AML-193 (cell line): ENCODE data around the gene TBCC.
"Not testable (repeated sequence)": the region's sequence is repeated elsewhere in the genome, so short reads cannot be mapped to it uniquely, and the experiment has no call there.

Source experiments
- DNase-seq, 2 experiments: peaks; one replicate each; lab custom pipeline; 2025; lab: John Stamatoyannopoulos, UW

The TBCC gene

DNA sequence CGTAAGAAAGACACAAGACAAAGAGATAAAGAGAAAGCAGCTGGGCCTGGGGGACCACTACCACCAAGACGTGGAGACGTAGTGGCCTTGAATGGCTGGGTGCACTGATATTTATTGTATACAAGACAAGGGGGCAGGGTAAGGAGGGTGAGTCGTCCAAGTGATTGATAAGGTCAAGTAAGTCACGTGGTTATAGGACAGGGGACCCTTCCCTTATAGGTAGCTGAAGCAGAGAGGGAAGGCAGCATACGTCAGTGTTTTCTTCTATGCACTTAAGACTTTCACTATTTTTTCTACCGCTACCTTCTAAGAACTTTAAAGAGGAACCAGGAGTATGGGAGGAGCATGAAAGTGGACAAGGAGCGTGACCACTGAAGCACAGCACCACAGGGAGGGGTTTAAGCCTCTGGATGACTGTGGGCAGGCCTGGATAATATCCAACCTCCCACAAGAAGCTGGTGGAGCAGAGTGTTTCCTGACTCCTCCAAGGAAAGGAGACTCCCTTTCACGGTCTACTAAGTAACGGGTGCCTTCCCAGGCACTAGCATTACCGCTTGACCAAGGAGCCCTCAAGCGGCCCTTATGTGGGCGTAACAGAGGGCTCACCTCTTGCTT is 11.9 kb downstream of the TBCC start:
- not testable (repeated sequence) for DNase-seq

- no peak for DNase-seq
Observed at GRCh38 chr6:42729731-42730130, 16.2 kb downstream of the TBCC start.

GRCh38 chr6:42727627-42728026 is 18.3 kb downstream of the TBCC start:
- no peak for DNase-seq

- no peak for DNase-seq
Observed at GRCh38 chr6:42727087-42727611, 18.8 kb downstream of the TBCC start.

DNA sequence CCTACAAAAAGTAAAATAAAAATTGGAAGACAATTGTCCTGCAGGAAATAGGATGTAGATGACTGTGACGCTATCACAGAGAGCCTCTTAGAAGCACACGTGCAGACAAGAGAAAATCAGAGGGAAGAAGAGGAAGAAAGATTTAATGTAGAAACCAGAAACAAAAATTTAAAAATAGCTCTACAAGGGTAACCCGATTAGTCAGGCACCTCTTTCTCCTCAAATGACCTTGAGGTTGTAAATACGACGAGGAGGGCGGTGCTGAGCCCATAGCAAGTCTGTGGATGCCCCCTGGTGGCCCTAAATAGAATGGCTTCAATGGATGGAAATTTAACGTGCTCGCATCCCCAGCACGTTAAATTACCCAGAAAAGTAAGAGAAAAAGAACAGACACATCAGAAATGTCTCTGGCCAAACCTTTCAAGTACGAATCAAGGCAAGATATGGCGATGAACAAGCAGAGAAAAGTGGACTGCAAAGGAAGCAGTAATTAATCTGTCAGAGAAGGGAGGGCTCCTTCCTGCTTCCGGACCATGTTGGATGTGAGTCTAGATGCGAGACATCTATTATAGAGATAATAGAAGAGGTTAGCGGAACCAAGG is 19.3 kb downstream of the TBCC start:
- DNase-seq: peak; percentile 91 to 93

DNA sequence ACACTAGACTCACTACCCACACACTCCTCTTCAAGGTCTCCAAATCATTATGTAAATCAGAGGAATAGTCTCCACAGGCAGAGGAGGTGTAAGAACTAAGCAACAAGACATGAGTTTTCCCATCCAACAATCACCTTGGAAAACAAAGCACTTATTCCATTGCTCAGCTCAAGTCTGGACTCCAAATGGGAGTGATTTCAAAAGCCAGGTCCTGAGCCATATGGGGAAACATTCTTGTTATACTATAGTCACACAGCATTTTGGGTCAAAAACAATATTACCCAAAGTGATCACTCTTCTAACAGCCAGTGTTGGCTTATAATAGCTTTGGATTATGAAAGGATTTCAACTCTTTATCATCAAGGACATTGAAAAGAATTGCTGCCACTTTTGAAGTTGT is 19.9 kb downstream of the TBCC start:
- no peak for DNase-seq

GRCh38 chr6:42724825-42725224 is 21.1 kb downstream of the TBCC start:
- no peak for DNase-seq

DNA sequence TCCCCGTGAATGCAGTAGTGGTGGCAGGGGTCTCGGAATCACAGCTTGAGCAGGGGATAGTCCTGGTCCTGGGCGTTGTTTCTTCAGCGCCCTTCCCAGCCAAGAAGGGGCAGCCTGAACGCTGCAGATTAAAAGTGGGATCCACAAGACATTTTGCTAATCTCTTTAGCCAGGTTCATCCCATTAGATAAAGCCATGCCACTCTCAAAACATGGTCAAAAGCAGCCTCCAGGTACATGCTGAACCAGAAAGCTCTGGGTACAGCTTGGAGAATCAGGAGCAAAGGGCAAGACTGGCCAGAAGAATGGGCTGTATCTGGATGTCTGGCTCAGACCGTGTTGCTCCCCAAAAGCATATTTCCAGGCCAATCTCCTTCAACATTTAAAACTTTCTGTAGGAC is 23.4 kb downstream of the TBCC start, which contains the start of gene PRPH2:
Gene PRPH2 (minus strand): TSS at position 101 of the 400 bp plus-strand sequence. CDS start 263 bp downstream, outside the sequence.
- DNase-seq: no peak

GRCh38 chr6:42720739-42721138 is 25.2 kb downstream of the TBCC start:
- DNase-seq: no peak

- no peak for DNase-seq
Observed at GRCh38 chr6:42715871-42716270, 30.0 kb downstream of the TBCC start.

GRCh38 chr6:42714098-42714761 is 31.7 kb downstream of the TBCC start:
- DNase-seq: no peak

- DNase-seq: no peak
Observed at GRCh38 chr6:42711930-42712329, 34.0 kb downstream of the TBCC start.

DNA sequence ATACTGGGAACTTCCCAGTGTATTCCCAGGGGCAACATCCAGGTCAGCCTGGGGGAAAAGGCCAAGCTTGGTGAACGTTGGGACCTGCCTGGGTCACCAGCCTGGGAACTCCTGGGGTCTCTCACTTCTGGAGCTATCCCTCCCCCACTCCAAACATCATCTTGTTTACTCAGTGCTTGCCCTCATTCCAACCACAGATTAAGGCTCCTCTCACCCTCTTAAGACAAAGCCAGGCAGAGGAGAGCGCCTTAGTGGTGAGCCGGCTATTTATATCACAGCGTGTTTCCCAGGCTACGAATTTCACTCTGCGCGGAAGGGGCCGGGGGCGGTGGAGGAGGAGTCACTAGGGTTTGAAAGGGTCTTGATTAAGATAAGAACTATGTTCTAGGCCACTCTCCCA is 35.6 kb downstream of the TBCC start:
- DNase-seq: no peak

- DNase-seq: no peak
Observed at GRCh38 chr6:42709871-42710270, 36.0 kb downstream of the TBCC start.

- no peak for DNase-seq
Observed at GRCh38 chr6:42708096-42708495, 37.8 kb downstream of the TBCC start.

- no peak for DNase-seq
Observed at GRCh38 chr6:42707595-42707994, 38.3 kb downstream of the TBCC start.

DNA sequence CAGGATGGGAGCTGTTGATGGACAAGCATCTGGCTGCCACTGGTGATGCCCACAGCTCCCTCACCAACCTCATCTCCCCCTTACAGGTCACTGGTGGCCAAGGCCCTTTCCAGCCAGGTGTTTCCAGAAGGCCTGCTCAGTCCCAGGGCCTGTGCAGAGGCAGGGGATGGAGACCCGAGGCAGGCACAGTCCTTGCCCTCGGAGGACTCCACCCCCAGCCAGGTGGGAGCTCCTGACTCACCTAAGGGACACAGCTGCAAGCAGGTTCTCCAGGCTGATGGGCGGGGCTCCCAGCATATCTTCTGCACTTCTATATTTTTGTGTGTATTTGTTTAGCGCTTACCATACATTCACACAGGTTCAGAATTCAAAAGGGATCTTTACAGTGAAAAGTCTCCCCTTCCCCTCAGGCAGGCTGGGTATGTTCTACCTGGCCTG is 40.9 kb downstream of the TBCC start:
- DNase-seq: no peak

DNA sequence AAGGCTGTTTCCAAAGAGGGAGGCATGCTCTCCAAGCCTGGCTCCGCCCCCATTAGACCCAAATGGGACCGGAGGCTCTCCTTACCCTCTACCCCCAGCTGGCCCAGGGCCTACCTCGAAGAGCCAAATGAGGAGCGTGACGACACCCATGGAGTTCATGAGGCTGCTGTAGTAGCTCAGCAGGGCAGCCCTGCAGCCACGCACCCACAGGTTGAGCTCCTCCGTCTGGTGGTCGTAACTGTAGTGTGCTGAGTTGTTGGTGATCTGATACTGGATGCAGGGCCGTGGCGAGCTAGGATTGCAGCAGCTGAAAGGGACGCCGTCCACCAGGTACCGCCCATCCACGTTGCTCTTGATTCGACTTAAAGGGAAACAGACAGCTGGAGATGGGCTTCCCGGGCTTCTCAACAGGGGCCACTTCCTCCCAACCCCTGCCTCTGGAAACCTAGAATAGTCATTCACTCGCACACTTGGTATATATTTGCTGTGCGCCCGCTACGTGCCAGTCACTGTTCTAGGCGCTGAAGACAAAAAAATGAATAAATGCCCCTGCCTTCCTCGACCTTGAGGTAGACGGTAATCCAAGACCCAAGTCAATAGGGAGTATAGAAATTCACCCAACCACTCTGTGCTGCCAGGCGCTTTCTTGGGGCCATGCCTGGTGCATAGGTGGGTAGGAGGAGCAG is 41.5 kb downstream of the TBCC start:
- DNase-seq: no peak

GRCh38 chr6:42702786-42703185 is 43.1 kb downstream of the TBCC start:
- DNase-seq: not testable (repeated sequence)

DNA sequence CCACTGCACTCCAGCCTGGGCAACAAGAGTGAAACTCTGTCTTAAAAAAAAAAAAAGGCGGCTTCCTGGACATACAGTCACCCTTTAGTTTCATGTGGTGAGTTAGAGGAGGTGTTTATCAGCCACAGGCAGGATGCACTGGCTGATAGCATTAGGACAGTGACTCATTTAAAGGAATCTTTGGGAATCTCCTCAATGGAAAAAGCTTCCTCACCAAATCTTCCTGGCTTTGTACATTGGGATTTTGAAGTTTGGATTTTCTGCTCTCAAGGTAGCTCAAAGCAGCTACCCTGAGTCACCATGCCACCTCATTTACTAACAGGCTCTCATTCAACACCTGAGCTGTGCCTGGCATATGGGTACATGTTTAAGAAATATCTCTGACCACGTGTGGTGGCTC is 43.7 kb downstream of the TBCC start:
- DNase-seq: no peak

GRCh38 chr6:42698217-42698616 is 47.7 kb downstream of the TBCC start:
- no peak for DNase-seq

DNA sequence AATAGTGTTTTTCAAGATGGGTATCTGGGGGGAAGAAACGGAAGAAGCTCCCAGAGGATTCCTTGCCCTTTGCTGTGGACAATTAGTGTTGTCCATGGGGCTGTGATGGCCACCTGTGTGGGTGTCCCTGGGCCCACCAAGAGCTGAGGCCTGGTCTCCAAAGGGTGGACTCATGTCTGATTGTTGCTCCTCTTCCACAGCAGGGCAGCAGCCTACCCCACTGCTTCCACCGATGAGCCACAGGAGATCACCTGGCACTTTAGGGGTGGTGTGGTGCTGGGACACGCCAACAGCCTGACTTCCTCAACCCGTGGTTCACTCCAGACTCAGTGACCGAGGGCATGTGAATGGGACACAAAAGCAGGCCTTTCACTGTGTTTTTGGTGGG is 48.6 kb downstream of the TBCC start:
- DNase-seq: no peak
